GM19099 (cell line): ENCODE measurements around the gene AOAH.

ENCODE experiments used
- POLR2A ChIP-seq: IDR thresholded peaks from 3 replicates; pipeline ENCODE4 v1.6.1; 2011; ENCODE audit warnings: low read depth; ENCODE audit not compliant: insufficient read length; ENCODE audit errors: extremely low read depth

AOAH gene

GRCh38 chr7:36600314-36600682, 124.0 kb downstream of the AOAH start:
- no peak for TF ChIP-seq POLR2A

GRCh38 chr7:36599645-36600313, 124.5 kb downstream of the AOAH start:
- no peak for TF ChIP-seq POLR2A

- TF ChIP-seq POLR2A: no peak
Observed at GRCh38 chr7:36598054-36598674, 126.1 kb downstream of the AOAH start.

- TF ChIP-seq POLR2A: no peak
Observed at GRCh38 chr7:36597090-36597773, 127.1 kb downstream of the AOAH start.

- TF ChIP-seq POLR2A: no peak
Observed at GRCh38 chr7:36594445-36594844, 129.8 kb downstream of the AOAH start.

- TF ChIP-seq POLR2A: no peak
Observed at GRCh38 chr7:36591636-36592035, 132.7 kb downstream of the AOAH start.

GRCh38 chr7:36589391-36589790, 134.9 kb downstream of the AOAH start:
- TF ChIP-seq POLR2A: no peak

- no peak for TF ChIP-seq POLR2A
Observed at GRCh38 chr7:36583318-36583717, 141.0 kb downstream of the AOAH start.

- TF ChIP-seq POLR2A: no peak
Observed at GRCh38 chr7:36575832-36576231, 148.5 kb downstream of the AOAH start.

- no peak for TF ChIP-seq POLR2A
Observed at GRCh38 chr7:36573066-36573465, 151.2 kb downstream of the AOAH start.

- no peak for TF ChIP-seq POLR2A
Observed at GRCh38 chr7:36571190-36571560, 153.1 kb downstream of the AOAH start.

- TF ChIP-seq POLR2A: no peak
Observed at GRCh38 chr7:36570528-36571189, 153.6 kb downstream of the AOAH start.

GRCh38 chr7:36568452-36568849, 155.8 kb downstream of the AOAH start:
- TF ChIP-seq POLR2A: no peak

GRCh38 chr7:36567699-36568451, 156.4 kb downstream of the AOAH start:
- no peak for TF ChIP-seq POLR2A

GRCh38 chr7:36565792-36566356, 158.4 kb downstream of the AOAH start:
- no peak for TF ChIP-seq POLR2A
